TTC549 (cell line): ENCODE measurements around the gene BRSK1.

Source experiments
- FAIRE-seq: peaks from 2 replicates; lab custom pipeline; 2012; peaks lifted over from hg19 to GRCh38; lab: Jason Lieb, UNC

Gene BRSK1

DNA sequence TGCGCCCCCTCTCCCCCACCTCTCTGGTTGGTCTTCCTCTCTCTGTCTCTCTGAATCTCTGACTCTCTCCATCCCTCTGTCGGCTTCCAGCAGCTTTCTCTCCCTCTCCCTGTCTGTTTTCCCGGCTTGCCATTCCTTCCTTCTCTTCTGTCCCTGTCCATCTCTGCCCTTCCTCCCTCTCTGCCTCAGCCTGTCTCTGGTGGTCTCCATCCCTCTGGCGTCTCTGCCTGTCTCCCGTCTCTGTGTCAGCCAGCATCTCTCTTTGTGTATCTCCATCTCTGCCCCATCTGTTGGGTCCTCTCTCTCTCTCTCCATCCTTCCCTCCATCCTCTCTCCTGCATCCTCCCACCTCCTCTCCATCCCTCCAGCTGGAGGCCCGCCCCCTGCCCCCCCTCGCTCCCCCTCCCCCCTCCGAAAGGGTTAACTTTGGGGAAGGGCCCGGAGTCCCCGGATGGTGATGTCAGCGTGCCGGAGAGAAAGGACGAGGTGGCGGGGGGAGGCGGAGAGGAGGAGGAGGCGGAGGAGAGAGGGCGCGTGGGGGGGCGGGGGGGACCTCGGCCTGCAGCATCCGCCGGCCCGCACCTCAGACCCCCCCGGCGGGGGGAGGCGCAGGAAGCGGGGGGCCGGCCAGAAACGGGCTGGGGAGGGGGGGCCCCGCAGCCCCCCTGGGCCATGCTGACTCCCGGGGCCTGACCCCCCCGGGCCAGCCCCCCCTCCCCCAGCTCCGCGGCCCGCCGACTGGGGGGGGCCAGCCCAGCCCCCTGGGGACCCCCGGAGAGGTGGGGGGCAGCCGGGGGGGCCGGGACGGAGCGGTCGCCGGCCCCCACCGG, at the start of gene BRSK1:
BRSK1 (plus strand) TSS at position 450 of the 830 bp plus-strand sequence. CDS start 446 bp downstream, outside the sequence.
- no peak for FAIRE-seq

GRCh38 chr19:55238030-55238429, 45.8 kb upstream of the BRSK1 start:
- no peak for FAIRE-seq

DNA sequence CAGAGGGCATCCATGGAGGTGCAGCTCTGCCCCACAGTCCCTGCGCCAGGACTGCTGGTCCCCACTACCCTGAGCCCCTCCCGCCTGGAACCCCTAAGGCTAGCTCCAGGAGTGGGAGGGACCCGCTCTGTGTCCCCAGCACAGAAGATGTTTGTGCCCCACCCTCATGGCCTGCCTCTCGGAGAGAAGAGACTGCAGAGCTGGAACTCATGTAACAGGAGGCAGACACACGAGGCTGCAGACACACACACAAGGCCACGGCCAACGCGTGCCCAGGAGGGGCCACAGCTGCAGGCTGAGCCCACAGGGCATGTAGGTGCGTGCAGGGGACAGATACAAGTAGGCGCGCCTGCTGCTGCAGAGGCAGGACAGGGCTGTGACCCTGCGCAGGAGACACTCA, 44.8 kb upstream of the BRSK1 start:
- no peak for FAIRE-seq

DNA sequence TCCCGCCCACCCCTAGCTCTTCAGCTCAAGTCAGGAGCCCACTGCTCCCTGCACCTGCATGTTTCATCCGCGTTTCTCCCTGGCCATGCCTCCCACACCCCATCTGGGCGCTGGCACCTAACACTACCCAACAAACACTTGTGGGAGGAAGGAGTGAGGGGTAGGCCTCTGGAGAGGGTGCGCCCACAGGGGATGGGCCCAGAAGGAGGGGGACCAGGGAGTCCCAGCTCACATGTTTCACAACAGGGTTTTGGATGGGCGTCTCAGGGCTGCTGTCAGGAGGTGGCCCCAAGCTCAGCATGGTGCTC, 43.1 kb upstream of the BRSK1 start:
- no peak for FAIRE-seq

DNA sequence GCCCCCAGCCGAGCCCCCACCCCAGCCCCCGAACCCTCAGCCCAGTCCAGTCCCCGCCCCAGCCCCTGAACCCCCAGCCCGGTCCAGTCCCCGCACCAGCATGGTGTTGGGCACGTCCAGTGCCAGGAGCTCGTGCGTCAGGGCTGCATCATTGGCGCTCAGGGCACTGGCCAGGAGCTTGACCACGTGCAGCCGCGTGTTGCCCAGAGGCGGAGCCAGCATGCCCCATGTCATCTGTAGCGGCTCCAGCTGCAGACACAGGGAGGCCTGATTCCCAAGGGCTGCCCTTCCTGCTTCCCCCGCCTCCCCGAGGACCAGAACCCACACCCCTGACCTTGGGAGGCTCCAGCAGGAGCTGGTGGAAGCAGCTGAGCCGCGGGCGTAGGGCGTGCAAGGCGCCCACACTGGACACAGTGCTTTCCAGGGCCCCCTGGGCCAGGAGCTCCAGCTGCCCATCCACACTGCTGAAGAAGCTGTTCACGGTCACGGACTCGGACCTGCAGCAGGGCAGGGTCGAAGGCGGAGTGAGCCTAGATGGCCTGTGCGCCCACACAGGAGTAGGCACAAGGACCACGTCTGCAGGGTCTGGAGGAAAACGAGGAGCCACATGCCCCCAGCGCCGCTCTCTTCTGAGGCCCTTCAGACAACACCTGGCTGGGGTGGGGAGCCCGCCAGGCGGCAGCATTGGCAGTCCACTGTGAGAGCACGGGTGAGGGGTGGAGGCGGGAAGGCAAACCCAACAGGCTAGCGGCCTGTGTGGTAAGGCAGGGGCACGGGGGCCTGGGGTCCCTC, 42.5 kb upstream of the BRSK1 start:
- FAIRE-seq, result no peak

DNA sequence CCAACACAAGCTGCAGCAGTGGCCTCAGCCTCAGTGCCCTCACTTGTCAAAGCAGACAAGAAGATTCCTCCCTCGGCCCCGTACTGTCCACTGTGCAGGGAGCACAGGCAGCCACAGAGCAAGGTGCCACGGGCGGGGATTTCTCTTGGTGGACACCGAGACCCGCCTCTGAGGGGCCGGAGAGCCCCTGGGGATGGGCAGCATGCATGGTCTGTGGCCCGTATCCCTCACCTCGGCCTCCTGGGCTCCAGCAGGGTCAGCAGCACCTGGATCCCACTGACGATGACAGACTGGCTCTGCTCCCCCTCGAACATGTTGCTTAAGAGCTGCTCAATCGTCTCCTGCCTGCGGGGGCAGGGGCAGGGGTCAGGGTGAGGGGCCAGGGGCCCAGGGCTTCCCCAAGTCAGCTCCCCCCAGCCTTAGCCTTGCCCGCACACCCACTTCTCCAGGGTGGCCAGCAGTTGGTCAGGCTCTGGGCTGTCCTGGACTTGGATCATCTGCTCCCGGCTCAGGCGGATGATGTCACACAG, 41.8 kb upstream of the BRSK1 start:
- no peak for FAIRE-seq

GRCh38 chr19:55242517-55242916, 41.3 kb upstream of the BRSK1 start:
- no peak for FAIRE-seq

DNA sequence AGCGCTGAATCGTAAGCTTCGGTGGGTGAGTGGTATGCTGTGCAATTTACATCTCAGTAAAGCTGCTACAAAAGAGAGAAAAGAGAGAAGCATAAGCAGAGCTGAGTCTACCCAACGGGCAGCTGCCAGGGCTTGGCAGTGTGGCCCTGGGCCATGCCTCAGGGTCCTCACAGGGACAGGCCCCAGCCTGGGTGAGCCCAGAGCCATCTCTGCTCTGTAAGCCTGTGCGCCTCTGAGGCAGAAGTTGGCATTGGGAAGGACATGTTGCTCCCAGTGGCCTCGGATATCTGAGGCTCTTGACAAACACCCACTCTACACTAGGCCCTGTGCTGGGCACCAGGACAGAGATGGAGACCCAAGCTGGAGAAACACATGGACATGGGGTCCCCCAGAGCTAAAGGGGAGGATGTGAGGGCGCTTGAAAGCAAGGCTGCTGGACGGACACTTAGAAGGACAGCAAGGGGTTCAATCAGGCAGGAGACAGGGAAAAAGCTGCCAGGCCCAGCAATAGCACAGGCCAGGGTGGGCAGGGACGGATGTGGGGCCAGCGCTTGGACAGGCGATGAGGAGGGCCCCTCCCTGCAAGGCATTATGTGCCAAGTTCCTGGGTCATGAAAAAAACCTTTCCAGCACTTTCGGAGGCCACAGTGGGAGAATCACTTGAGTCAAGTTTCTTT, 39.7 kb upstream of the BRSK1 start:
- no peak for FAIRE-seq

DNA sequence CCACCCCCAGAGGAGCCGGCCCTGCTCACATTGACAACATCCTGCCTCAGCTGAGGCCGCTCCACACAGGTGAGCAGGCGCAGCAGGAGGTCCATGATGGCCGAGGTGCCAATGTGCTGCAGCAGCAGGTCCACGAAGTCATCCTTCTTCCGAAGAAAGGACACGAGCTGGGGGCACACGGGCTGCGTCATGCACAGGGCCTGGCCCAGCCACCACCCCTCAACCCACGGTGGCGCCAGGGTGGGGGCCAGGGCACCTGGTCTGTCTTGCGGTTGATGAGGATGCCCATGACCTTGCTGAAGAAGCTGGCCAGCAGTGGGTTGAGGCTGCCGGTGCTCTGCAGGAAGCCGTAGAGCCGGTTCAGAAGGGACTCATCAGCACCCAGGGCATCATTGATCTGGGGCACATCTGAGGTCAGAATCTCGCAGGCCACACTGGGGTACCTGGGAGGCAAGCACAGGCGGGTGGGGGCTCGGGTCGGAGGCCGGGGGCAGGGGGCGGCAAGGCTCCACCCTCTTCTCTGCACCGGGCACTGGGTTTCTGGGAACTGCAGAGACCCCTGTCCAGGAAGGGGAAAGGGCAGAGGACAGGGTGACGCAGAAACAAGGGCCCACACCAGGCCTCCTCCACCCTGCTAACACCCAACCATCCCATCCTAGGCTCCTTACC, 38.4 kb upstream of the BRSK1 start:
- FAIRE-seq, result no peak

GRCh38 chr19:55246462-55247451, 37.0 kb upstream of the BRSK1 start:
- FAIRE-seq, result no peak

DNA sequence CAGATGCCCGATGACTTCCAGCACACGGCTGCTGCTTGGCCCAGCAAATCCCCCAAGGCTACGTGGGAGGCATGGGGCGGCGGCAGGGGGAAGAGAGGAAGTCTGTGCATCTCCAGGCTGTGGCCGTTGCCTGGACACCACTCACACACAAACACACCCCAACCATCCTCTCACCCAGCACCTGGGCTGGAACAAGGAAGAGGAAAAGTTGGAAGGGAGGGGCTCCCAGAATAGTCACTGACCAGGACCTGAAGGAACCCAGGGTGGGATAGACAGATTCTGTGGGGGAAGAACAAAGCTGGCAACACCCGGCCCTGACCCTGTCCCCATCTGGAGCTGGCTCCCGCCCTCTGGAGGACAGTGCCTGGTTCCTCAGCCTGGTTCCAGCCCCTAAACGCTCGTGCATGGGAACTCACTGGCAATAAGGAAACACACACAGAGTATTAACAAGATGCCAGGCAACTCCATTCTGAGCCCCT, 36.1 kb upstream of the BRSK1 start:
- no peak for FAIRE-seq

DNA sequence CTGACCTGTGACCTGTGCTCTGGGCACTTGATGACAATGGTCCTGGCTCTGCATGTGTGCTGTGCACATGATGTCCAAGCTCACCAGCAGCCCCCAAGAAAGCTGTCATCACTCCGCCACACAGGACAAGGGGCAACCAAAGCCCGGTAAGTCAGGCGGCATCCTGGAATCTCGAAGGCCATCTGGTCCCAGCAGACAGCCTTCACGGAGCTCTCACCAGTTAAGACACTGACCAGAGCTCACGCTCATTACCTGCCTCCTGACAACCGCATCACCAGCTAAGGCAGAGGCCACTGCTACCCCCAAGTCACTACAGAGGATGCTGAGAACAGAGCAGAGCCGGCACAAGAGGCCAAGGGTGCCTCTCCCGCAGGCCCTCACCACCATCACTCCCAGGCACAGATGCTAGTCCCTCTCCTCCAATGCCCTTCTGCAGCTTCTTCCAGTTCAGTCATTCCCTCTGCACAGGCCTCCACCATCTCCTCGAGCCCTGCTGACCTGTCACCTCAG, 35.6 kb upstream of the BRSK1 start:
- no peak for FAIRE-seq

- no peak for FAIRE-seq
Observed at GRCh38 chr19:55248704-55249103, 35.1 kb upstream of the BRSK1 start.

GRCh38 chr19:55249841-55250240, 34.0 kb upstream of the BRSK1 start:
- no peak for FAIRE-seq

DNA sequence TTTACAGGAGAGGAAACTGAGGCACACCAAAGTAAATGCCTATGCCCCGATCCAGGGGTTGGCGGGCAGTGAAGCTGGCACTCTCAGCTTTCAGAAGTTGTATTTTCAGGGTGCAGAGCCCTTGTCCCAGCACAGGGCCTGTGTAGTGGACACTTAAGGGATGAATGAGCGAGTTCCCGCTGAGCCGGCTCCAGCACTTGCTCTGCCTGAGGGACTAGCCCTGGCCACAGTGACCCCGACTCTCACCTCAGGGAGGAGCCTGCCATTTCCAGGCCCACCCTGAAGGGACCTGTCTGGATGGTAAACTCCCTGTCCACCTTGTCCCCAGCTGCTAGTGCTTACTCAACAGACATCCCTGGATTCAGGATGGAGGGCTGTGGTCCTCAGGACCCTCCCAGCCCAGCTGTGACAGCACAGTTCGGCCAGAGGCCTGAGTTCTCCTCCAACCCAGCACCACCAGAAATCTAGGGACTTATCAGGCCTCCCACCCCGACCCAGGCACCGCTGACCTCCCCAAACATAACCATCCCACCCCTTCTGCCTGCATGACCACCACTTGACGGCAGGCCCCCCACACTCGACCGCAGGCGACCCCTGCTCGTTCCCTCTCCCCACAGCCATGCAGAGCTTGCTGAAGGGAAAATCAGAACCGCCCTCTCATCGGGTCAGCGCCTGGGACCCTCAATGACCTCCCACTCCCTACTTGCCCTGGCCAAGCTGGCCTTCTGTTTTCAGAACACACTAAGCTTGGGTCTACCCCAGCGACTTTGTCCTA, 33.3 kb upstream of the BRSK1 start:
- FAIRE-seq, result no peak

DNA sequence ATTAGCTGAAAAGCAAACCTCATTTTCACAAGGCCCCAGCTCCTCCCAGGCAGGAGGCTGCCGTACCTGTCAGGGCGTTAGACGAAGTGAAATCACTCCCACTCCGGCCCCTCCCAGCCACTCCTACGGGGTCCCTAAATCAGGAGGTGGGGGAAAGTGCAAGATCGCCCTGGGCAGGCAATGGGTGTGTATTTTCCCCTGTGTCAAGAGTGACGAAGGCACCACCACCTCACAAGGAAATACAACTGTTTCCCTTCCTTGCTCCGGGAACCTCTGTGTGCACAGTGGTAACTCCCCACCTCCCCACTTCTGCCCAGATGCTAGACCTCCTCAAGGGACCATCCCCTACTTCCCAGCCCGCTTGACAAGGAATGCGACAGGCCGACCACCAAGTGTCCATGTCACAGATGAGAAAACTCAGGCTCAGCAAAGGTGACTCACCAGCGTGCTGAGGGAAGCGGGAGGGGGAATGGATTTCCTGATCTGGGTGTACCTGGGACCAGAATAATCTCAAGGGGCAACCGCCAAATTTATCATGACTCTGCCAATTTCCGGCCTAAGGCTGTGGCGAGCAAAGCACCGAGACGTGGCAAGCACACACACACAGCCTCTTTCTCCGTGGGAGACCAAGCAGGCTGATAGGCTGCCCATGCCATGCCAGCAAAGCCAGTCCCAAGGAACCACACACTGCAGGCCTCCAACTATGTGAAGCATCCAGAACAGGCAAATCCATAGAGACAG, 32.3 kb upstream of the BRSK1 start:
- FAIRE-seq, result no peak

DNA sequence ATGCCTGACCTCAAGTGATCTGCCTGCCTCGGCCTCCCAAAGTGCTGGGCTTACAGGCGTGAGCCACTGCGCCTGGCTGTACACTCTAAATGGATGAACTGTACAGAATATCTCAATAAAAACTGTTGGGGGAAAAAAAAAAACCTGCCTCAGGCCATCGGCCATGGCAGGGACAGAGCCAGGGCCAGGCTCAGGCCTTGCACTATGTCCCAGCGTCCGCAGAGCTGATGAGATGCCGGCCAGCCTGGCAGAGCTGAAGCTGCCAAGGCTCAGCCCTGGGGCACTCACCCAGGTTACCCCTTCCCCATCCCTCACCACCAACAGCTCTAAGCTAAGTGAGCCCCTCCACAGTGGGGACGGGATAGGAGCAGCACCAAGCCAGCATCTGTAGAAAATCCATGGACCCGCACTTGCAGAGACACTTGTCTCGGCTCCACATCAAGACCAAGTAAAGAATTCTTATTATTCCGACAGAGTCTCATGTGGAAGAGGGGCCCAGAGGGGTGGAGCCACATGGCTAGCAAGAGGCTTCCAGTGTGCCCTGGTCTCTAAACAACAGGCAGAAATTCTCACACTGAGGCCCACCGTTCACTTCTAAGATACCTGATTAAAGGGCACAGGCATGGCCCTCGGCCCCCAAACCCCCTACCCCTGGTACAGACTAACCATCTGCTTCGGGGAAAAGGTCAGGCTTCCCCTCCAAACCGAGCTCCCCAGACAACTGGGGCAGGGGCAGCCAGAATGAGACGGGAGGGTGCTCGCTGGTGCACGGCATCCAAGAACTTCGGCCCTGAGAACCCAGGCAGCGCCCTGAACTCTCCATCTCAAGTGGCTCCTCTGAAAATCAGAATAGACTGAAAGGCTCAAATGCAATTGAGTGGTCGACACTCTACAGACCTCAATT, 30.8 kb upstream of the BRSK1 start:
- FAIRE-seq, result no peak
